Dedifferentiated amniotic fluid mesenchymal stem cell (primary cell): ENCODE measurements around the gene CHRDL2.

Experiments used
- DNase-seq: peaks from one replicate; pipeline ENCODE4 v3.0.0-alpha.2; 2016; ENCODE audit errors: extremely low spot score

CHRDL2 gene

GRCh38 chr11:74710281-74710938 lies 20.8 kb downstream of the CHRDL2 start:
- DNase-seq: no peak

GRCh38 chr11:74709175-74709574 lies 22.1 kb downstream of the CHRDL2 start:
- DNase-seq: no peak

GRCh38 chr11:74707602-74708510 lies 23.4 kb downstream of the CHRDL2 start:
- DNase-seq: no peak

GRCh38 chr11:74707182-74707581 lies 24.0 kb downstream of the CHRDL2 start:
- DNase-seq: no peak

GRCh38 chr11:74703211-74703610 lies 28.0 kb downstream of the CHRDL2 start:
- DNase-seq: no peak

GRCh38 chr11:74702383-74703007 lies 28.7 kb downstream of the CHRDL2 start:
- DNase-seq: peak; percentile 58

GRCh38 chr11:74701351-74701750 lies 29.9 kb downstream of the CHRDL2 start:
- no peak for DNase-seq

- no peak for DNase-seq
These were observed 31.4 kb downstream of the CHRDL2 start for GRCh38 chr11:74699615-74700396.

GRCh38 chr11:74697722-74698121 lies 33.5 kb downstream of the CHRDL2 start:
- DNase-seq: no peak

GRCh38 chr11:74696939-74697675 lies 34.1 kb downstream of the CHRDL2 start:
- DNase-seq: peak; percentile 45

- DNase-seq: no peak
These were observed 34.7 kb downstream of the CHRDL2 start for GRCh38 chr11:74696500-74696899.

GRCh38 chr11:74695705-74696280 lies 35.4 kb downstream of the CHRDL2 start:
- no peak for DNase-seq

- no peak for DNase-seq
These were observed 36.9 kb downstream of the CHRDL2 start for GRCh38 chr11:74694136-74694930.

GRCh38 chr11:74693531-74693930 lies 37.7 kb downstream of the CHRDL2 start:
- no peak for DNase-seq

- no peak for DNase-seq
These were observed 39.5 kb downstream of the CHRDL2 start for GRCh38 chr11:74691755-74692154.

- no peak for DNase-seq
These were observed 41.6 kb downstream of the CHRDL2 start for GRCh38 chr11:74689666-74690065.

- DNase-seq: peak; percentile 29
These were observed 43.8 kb downstream of the CHRDL2 start for GRCh38 chr11:74687237-74688023.

GRCh38 chr11:74686792-74687191 lies 44.4 kb downstream of the CHRDL2 start:
- no peak for DNase-seq

- DNase-seq: no peak
These were observed 45.3 kb downstream of the CHRDL2 start for GRCh38 chr11:74685905-74686304.
